Dedifferentiated amniotic fluid mesenchymal stem cell (primary cell): ENCODE results near the gene PODXL2.

Experiments used
- DNase-seq: peaks from one replicate; pipeline ENCODE4 v3.0.0-alpha.2; 2016; ENCODE audit errors: extremely low spot score

Gene PODXL2, protein sequence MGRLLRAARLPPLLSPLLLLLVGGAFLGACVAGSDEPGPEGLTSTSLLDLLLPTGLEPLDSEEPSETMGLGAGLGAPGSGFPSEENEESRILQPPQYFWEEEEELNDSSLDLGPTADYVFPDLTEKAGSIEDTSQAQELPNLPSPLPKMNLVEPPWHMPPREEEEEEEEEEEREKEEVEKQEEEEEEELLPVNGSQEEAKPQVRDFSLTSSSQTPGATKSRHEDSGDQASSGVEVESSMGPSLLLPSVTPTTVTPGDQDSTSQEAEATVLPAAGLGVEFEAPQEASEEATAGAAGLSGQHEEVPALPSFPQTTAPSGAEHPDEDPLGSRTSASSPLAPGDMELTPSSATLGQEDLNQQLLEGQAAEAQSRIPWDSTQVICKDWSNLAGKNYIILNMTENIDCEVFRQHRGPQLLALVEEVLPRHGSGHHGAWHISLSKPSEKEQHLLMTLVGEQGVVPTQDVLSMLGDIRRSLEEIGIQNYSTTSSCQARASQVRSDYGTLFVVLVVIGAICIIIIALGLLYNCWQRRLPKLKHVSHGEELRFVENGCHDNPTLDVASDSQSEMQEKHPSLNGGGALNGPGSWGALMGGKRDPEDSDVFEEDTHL

DNA sequence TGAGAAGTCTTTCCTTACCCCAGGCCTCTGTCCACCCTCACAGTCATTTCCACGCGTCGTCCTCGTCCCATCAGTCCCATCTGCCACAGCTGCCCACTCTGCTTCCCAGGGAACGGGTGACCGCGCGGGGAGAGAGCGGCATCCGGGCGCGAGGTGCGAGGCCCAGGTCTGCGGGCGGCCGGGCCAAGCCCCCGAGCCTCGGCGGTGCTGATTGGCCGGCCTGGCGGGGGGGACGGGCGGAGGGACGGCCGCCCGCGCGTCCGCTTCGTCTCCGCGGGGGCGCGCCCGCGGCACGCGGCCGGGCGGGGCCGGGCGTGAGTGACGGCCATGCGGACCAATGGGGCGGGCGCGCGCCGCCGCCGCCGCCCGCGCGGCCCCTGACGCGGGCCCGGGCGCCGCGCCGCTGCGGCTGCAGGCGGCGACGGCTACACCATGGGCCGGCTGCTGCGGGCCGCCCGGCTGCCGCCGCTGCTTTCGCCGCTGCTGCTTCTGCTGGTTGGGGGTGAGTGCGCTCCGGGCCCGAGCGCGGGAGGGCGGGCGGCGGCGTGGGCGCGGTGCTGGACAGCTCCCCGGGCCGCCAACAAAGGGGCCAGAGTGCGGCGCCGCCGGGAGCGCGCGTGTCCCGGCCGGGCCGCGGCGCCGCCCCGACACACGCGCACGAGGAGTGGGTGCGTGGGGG, at the start of gene PODXL2:
TSS of gene PODXL2 (plus strand) at position 398 of the 679 bp plus-strand sequence. CDS start at position 433, 35 bp downstream.
- DNase-seq = no peak

DNA sequence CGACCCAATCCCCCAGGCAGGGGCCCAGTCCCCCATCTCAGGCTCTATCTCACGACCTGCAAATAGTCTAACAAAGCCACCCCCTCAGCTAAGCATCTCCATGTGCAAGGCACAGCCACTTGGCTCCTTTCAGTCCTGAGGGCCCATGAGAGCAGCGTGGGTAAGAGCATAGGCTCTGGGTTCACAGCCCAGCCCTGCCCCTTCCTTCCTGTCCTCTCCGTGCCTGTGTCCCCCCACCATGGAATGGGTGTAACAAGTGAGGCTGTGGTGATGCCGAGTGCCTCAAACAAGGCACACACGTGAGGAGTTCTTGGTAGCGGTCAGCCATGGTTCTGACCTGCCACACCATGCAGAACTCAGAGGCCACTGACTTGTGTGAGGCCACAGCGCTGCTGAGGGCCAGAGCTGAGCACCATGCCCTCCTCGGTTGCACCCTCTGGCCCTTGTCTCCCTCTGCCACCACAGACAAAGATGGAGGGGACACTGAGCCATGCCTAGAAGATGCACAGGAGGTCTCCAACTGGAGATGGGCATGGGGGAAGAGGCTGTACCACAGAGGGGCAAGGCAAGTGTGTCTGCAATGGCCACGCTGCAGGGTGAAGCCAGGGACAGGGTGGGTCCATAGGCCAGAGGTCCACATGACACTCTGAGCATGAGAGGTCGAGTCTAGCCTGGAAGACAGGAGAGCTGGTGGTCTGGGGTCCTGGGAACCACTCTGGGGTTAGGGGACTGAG, 48.5 kb upstream of the PODXL2 start:
- DNase-seq = no peak

DNA sequence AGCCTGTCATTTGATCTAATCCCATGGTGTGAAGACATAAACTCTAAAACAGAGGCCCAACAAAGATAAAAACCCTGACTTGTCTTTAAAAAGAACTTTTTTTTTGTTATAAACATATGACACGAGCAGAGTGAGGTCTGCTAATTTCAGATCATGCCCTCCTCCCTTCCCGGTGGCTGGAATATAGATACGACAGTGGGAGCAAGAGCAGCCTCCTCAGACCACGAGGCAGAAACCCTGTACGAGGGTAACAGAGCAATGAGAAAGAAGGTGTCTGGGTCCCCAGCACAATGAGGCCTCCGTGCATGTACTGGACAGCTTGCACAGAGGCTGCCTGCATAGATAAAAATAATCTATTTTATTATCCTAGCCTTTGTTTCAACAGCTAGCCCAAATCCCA, 44.3 kb upstream of the PODXL2 start:
- DNase-seq = no peak

DNA sequence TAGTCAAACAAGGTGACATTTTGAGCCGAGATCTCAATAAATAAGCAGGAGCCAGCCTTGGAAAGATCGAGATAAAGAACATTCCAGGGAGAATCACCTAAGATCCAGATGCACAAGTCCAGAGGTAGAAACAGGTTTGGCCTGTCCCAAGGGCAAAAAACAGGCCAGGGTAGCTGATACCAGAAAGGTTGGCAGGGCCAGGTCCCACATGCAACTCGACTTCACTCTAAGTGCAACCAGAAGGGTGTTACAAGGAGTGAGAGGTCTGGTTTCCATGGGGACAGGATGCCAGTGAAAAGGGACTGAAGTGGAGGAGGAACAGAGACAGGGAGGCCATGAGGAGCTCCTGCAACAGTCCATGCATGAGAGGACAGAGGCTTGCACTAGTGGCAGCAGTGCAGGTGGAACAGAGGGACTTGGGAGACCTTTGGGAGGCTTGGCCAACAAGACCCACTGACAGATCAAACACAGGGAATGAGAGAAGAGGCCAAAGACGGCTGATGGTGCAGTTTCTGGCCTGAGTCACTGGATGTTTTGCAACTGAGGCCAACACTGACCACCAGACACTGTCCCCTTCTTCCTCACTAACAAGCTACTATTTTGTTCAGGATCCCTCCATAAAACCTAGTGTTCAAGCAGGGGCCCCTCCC, 43.7 kb upstream of the PODXL2 start:
- no peak for DNase-seq

DNA sequence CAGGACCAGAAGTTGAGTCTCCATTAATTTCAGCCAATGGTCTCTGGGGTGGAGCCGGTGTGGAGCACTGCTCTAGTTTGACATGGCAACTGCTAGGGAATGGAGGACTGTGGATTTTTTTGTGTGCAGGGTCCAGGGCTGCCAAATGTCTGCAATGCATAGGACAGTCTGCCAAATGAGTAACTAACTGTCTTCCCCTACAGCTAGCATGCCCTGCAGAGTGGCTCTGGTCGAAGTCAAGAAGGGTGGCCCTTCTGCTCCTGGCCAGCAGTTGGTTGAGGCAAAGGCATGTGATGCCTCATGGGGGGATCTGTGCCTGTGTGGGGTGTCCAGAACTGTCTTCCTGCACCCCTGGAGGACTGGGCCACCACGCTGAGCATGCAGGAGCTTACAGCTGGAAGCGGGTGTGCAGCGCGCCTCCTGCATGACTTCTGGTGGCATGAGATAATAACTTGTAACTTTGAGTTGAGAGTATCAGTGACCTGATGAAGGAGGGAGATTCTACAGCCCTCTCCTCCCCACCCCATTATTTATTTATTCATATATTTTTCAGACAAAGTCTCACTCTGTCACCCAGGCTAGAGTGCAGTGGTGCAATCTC, 43.1 kb upstream of the PODXL2 start:
- no peak for DNase-seq

DNA sequence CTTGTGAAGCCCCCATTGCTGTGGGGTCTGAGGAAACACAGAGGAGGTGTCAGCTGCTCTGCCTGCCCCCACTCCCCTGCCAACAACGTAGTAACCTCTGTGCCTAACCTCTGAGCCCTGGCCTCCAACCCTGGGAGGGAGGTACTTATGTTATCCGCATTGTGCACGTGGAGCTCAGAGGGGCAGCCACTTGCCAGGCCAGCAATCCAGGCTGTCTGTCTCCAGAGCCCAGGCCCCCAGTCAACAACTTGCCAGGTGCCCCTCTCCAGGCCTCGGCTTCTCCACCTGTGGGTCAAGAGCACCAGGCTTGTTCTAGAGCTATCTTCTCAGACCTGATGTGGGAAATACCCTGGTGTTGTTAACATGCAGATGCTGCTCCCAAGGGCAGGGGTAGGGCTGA, 41.1 kb upstream of the PODXL2 start:
- DNase-seq = no peak

GRCh38 chr3:127588806-127589577, 40.0 kb upstream of the PODXL2 start:
- DNase-seq = no peak

DNA sequence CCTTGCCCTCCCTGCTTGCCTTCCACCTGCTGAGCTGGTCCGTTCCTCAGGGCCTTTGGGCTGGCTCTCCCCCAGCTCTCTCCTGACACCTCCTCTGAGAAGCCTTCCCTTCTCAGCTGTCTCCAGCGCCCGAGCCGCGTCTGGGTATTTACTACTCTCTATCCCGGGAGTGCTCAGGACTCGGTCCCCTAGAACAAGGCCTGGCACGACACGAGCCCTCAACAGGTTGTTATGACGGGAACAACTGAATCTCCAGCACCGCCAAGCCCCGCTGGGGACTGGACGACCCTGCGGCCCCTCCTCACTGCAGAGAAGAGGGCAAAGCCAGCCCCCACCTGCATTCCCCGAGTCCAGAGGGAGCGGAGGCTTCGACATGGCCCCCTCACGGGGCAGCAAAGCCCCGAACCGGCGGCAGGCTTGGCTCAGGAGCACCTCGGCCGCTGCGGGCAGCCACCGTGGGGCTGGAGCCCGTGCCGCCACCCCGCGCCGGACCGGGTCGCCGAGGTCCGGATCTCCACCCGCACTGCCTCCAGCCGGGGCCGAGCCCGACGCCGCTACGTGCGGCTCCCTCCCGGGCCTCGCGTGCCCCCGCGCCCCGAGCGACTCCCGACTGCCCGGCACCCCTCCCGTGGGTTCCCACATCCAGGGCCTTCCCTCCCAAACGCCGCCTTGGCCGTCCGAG, 39.2 kb upstream of the PODXL2 start:
- DNase-seq = no peak

DNA sequence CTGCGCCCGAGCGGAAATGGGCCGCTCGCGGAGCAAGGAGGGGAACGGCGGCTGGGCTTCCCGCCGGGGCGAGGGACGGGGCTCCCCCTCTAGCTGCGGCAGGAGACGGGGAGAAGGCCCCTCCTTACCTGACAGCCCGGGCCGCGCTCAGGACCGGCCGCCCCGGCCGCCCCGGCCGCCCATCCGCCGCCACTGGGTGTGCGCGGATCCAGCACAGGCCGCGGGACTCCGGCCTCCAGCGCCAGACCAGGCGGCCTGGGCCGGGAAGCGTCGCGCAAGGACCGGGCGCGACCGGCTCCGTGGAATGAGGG, 38.7 kb upstream of the PODXL2 start:
- no peak for DNase-seq

DNA sequence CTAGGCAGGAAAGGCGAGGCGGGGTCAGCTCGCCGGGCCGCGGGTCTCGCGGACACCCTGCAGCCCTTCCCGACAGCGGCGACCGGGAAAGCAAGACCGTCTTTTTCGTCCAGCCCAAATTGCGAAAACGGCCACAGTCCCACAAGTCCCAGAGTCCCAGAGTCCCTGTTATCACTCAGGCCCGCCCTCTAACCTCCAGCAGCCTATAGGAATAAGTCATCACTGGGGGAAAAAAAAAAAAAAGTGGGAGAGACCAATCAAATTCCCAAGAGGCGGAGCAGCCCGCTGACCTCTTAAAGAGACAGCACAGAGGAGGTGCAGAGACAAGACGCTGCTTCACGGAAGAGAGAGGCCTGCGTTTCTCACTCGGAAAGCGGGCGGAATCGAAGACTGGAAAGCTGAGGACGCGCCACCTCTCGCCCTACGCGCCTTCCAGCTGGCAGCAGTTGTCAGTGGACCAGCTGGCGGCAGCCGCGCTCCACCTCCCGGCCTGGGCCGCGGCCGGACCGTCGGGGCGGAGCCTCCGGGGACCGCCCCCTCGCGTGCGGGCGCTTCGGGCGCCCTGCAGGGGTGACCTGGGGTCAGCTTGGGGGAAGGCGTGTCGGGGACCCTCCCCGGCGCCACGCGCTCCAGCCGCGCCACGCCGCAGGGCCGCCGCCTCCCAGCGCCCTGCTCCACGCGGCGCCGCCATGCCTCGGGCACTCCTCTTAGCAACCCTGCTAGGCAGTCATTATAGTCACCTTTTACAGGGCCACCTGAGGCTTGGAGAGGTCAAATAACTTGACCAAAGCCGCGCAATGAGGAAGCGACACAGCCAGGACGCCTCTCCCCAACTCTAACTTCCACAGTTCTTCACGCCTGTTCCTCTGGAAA, 38.2 kb upstream of the PODXL2 start, which contains the start of gene TPRA1:
TSS of gene TPRA1 (minus strand) at position 141 of the 873 bp plus-strand sequence. CDS start 10,587 bp downstream, outside the sequence.
- peak; percentile 96 for DNase-seq

GRCh38 chr3:127593178-127593577, 35.8 kb upstream of the PODXL2 start:
- DNase-seq = no peak

DNA sequence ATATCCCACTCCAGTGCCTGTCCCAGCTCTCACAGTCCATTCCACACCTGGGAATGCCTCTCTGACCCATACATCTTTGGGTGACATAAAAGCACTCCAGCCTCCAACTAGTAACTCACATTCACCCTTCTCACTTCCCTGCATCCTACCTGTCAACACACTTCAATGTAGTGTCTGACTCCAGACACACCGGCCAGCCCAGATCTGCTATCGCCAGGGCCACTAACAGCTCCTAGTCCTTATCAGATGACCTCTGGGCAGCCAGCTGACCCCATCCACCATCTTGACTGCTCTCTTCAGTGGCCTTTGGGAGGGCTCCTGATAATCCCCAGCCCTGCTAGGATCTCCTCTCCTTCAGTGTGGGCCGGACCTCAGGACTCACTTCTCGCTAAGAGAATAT, 33.7 kb upstream of the PODXL2 start:
- no peak for DNase-seq

GRCh38 chr3:127597020-127597771, 31.8 kb upstream of the PODXL2 start:
- DNase-seq = no peak

DNA sequence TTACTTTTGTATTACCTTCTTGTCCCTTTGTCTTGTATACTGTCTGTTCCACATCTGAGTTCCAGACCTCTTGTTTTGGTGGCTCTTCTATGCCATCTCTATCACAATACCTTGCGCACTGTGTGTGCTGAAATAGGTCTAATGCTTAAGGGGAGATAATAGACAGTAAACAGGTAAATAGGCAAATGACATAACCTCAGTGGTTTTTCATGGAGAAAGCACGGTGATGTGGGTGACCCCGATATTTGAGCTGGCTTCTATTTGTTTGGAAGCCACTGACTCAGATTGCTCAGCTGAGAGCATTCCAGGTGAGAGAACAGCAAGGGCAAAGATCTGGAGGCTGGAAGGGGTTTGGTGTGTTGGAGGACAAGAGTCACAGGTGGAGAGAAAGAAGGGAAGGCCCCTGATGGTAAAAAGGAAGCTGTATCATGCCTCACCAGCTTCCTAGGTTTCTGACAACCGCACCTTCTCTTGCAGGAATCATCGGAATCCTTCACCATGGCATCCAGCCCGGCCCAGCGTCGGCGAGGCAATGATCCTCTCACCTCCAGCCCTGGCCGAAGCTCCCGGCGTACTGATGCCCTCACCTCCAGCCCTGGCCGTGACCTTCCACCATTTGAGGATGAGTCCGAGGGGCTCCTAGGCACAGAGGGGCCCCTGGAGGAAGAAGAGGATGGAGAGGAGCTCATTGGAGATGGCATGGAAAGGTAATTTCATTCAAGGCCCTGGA, 30.0 kb upstream of the PODXL2 start:
- no peak for DNase-seq

DNA sequence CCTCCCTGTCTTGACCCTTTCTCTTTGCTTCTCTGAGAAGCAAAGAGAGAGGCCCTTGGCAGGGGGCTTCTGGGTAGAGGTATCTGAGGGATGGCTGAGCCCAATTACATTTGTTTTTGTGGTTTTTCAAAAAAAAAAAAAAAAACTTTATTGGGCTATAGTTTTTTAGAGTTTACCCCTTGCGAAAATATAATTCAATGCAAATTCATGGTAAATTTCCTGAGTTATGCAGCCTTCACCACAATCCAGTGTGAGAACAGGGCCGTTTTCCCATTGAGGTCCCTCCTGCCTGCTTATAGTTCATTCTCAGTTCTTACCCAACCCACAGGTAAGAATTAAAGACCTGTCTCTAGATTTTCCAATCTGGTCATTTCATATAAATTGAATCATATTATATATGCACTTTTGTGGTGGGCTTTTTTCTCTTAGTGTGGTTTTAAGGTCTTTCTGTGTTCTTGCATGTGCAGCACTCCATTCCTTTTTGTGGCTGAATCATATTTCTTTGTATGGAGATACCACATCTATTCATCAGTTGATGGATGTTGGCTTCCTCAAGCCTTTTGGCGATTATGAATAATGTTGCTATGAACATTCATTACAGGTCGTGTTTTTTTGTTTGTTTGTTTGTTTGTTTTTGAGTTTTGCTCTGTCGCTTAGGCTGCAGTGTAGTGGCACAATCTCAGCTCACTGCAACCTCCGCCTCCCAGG, 28.1 kb upstream of the PODXL2 start:
- no peak for DNase-seq

GRCh38 chr3:127604035-127604434, 24.9 kb upstream of the PODXL2 start:
- no peak for DNase-seq
